ENCODE results near the gene NOMO2. TPM values are rescaled to one million over a fixed set of nuclear protein-coding genes. Genes with fewer than 3 reads are reported as not detected.

The NOMO2 gene
- total RNA-seq, 2 donors from 2014 or later: 121 to 141 TPM

Small RNAs within 50 kb of the gene (microRNA-seq; reads per million reads assigned to microRNA genes)
- gene MIR3179-3 (ENCODE audit: borderline microRNAs expressed) (not detected), gene MIR3179-4 (ENCODE audit: borderline microRNAs expressed) (not detected), gene MIR3180-3 (ENCODE audit: borderline microRNAs expressed) (not detected), gene MIR3670-3 (ENCODE audit: borderline microRNAs expressed) (not detected), gene MIR3670-4 (ENCODE audit: borderline microRNAs expressed) (not detected), gene MIR6770-3 (ENCODE audit: borderline microRNAs expressed) (not detected)

Other genes with a start within 250 kb of the NOMO2 start
- gene NPIPA8, start 225.4 kb downstream of the NOMO2 start, total RNA-seq: 1 to 10 TPM; 1.1 TPM
- gene RPS15A, start 228.2 kb upstream of the NOMO2 start, total RNA-seq: 1,000 to 10,000 TPM; 1,367 to 1,664 TPM
- 100 to 1,000 TPM; 331 to 334 TPM for gene ARL6IP1, start 239.5 kb upstream of the NOMO2 start, total RNA-seq

All from endodermal cell (in vitro differentiated cells).